Fibroblast of lung (primary cell): ENCODE data around the gene STK32B. TPM values are rescaled to one million over a fixed set of nuclear protein-coding genes. Genes with fewer than 3 reads are reported as not detected.

Source experiments
- DNase-seq, 2 donors: peaks; one replicate each; pipeline versions ENCODE4 v3.0.0 to v3.0.0-alpha.2; 2010; ENCODE audit warnings: low read depth in 2 of 2
- H2AFZ ChIP-seq: 2 replicates; pipeline ENCODE4 v1.5.1; 2012; ENCODE audit warnings: low read length, control low read depth, inconsistent platforms
- H3K27ac ChIP-seq: 2 replicates; pipeline ENCODE4 v1.5.1; 2011; ENCODE audit warnings: low read length, control low read depth; ENCODE audit not compliant: insufficient read depth
- H3K27me3 ChIP-seq: 2 replicates; pipeline ENCODE4 v1.5.1; 2011; ENCODE audit warnings: mild to moderate bottlenecking, low read length; ENCODE audit not compliant: control insufficient read depth, insufficient read depth
- H3K36me3 ChIP-seq: 2 replicates; pipeline ENCODE4 v1.5.1; 2011; ENCODE audit warnings: low read length; ENCODE audit not compliant: control insufficient read depth, insufficient read depth
- H3K4me1 ChIP-seq: 2 replicates; pipeline ENCODE4 v1.5.1; 2011; ENCODE audit warnings: low read length; ENCODE audit not compliant: control insufficient read depth, insufficient read depth; ENCODE audit errors: extremely low read depth
- H3K4me2 ChIP-seq: 2 replicates; pipeline ENCODE4 v1.5.1; 2011; ENCODE audit warnings: low read length, control low read depth; ENCODE audit not compliant: insufficient read depth; ENCODE audit errors: extremely low read depth
- H3K4me3 ChIP-seq, 4 experiments: fragments of 200-600 bp in 1 of 4; sonication (generic) in 1 of 4; replicated peaks in 1 of 4; 2 replicates each; pipeline ENCODE4 v1.5.1; 2011 to 2016; ENCODE audit warnings: low read length in 4 of 4, low read depth in 3 of 4, mild to moderate bottlenecking in 3 of 4, control low read depth in 2 of 4, inconsistent platforms in 1 of 4, mixed read lengths in 1 of 4; ENCODE audit not compliant: insufficient read depth in 1 of 4; ENCODE audit errors: control extremely low read depth in 1 of 4
- H3K79me2 ChIP-seq: 2 replicates; pipeline ENCODE4 v1.5.1; 2012; ENCODE audit warnings: mild to moderate bottlenecking, low read length, inconsistent platforms; ENCODE audit not compliant: control insufficient read depth, insufficient read depth
- H3K9ac ChIP-seq: 2 replicates; pipeline ENCODE4 v1.5.1; 2011; ENCODE audit warnings: mild to moderate bottlenecking, low read length, control low read depth; ENCODE audit not compliant: insufficient read depth
- H3K9me3 ChIP-seq: 2 replicates; pipeline ENCODE4 v1.5.1; 2012; ENCODE audit warnings: low read depth, low read length; ENCODE audit not compliant: control insufficient read depth, insufficient read depth
- H4K20me1 ChIP-seq: 2 replicates; pipeline ENCODE4 v1.5.1; 2011; ENCODE audit warnings: low read length; ENCODE audit not compliant: control insufficient read depth, insufficient read depth; ENCODE audit errors: extremely low read depth
- EZH2 ChIP-seq: IDR thresholded peaks from 2 replicates; pipeline ENCODE4 v1.5.1; 2012; ENCODE audit warnings: low read length, control low read depth, mild to moderate bottlenecking; ENCODE audit errors: missing control alignments
- polyA plus RNA-seq, 2 donors: library from polyadenylated mRNA; depleted of rRNA in 1 of 2; stranded (reverse) in 1 of 2; unstranded in 1 of 2; fragments of >200 nt; gene quantifications; 2 replicates each; pipeline ENCODE4 v1.2.1, GENCODE V29; 2011 to 2012; ENCODE audit warnings: missing spikeins in 1 of 2
- total RNA-seq: library from RNA; depleted of rRNA; stranded (reverse); fragments of >200 nt; gene quantifications from 2 replicates; pipeline ENCODE4 v1.2.1, GENCODE V29; 2014
- TF ChIP-seq, protein P1 (sequence below), 2 donors: IDR thresholded peaks in 1 of 2; conservative IDR thresholded peaks in 1 of 2; 1 replicate in 1 of 2; 2 replicates in 1 of 2; pipeline ENCODE4 v1.5.1; 2011 to 2012; ENCODE audit warnings: low read length in 2 of 2, control low read depth in 1 of 2, inconsistent platforms in 1 of 2, low read depth in 1 of 2, mild to moderate bottlenecking in 1 of 2

The STK32B gene
- total and polyA plus RNA-seq, 2 donors (not counting 1 experiment from before 2014, with no cell fraction given), result 0.50 to 1.4 TPM

DNA sequence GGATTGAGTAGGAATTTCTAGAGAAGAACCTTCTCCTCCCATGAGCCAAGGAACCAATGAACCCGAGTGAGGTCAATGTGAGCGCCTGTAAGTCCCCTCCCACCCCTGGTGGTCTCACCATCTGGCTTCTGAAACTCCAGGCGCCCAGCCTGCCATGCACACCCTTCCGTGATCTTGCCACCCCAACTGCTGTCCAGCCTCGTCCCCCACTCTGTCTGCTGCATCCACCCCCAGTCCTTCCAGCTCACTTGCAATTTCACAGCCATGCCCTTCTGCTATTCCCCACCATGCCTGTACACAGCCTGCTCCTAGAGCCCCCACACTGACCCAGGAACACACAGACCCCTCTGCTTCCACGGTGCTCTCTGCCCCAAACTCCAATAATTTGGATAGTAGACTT, 323.7 kb downstream of the STK32B start:
- H3K36me3 ChIP-seq, result no peaks in the 10 kb centered on the region
- no peak overlapping the region for H3K4me2 ChIP-seq
- H4K20me1 ChIP-seq, result no peaks in the 10 kb centered on the region
- no peaks in the 10 kb centered on the region for H3K27me3 ChIP-seq
- no peaks in the 10 kb centered on the region for H3K79me2 ChIP-seq
- no peak overlapping the region for H3K27ac ChIP-seq
- no peaks in the 10 kb centered on the region for H3K4me1 ChIP-seq
- DNase-seq, result no peak
- no peak overlapping the region for H3K4me3 ChIP-seq
- no peak overlapping the region for H2AFZ ChIP-seq
- no peak overlapping the region for H3K9ac ChIP-seq
- no peaks in the 10 kb centered on the region for H3K9me3 ChIP-seq
- TF ChIP-seq, protein P1, sequence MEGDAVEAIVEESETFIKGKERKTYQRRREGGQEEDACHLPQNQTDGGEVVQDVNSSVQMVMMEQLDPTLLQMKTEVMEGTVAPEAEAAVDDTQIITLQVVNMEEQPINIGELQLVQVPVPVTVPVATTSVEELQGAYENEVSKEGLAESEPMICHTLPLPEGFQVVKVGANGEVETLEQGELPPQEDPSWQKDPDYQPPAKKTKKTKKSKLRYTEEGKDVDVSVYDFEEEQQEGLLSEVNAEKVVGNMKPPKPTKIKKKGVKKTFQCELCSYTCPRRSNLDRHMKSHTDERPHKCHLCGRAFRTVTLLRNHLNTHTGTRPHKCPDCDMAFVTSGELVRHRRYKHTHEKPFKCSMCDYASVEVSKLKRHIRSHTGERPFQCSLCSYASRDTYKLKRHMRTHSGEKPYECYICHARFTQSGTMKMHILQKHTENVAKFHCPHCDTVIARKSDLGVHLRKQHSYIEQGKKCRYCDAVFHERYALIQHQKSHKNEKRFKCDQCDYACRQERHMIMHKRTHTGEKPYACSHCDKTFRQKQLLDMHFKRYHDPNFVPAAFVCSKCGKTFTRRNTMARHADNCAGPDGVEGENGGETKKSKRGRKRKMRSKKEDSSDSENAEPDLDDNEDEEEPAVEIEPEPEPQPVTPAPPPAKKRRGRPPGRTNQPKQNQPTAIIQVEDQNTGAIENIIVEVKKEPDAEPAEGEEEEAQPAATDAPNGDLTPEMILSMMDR (conservative IDR thresholded peaks at IDR 0.05 in 1 of 2, IDR thresholded peaks at IDR 0.05 in 1 of 2; ENCODE audit: low read depth in 1 of 2, low read length in 2 of 2), result no peak

DNA sequence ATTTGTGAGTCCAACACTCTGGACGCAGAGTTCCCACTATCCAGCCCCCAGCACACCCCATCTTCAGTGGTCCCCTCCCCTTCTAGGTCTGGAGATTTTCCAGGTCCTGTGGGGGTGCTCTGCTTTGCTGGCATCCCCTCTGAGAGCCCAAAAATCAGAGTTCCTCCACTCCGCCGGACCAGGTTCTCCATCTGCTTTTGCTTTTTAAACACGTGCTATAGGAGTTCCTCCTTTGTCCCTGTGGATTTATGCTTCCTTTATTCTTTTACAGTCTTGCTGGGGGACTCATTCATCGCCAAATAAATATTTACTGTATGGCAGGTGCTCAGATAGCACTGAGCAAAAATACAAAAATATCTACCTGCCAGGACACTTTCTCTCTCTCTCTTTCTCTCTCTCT, 324.7 kb downstream of the STK32B start:
- no peaks in the 10 kb centered on the region for H3K9me3 ChIP-seq
- DNase-seq, result no peak
- H3K27me3 ChIP-seq, result no peaks in the 10 kb centered on the region
- no peaks in the 10 kb centered on the region for H3K36me3 ChIP-seq
- no peak overlapping the region for H3K4me2 ChIP-seq
- no peak overlapping the region for H3K9ac ChIP-seq
- TF ChIP-seq EZH2, result no peak
- TF ChIP-seq, protein P1 (conservative IDR thresholded peaks at IDR 0.05 in 1 of 2, IDR thresholded peaks at IDR 0.05 in 1 of 2; ENCODE audit: low read depth in 1 of 2, low read length in 2 of 2), result no peak
- H4K20me1 ChIP-seq, result no peaks in the 10 kb centered on the region
- no peak overlapping the region for H3K4me3 ChIP-seq
- H2AFZ ChIP-seq, result no peak overlapping the region
- H3K27ac ChIP-seq, result no peak overlapping the region
- no peaks in the 10 kb centered on the region for H3K79me2 ChIP-seq
- no peaks in the 10 kb centered on the region for H3K4me1 ChIP-seq

DNA sequence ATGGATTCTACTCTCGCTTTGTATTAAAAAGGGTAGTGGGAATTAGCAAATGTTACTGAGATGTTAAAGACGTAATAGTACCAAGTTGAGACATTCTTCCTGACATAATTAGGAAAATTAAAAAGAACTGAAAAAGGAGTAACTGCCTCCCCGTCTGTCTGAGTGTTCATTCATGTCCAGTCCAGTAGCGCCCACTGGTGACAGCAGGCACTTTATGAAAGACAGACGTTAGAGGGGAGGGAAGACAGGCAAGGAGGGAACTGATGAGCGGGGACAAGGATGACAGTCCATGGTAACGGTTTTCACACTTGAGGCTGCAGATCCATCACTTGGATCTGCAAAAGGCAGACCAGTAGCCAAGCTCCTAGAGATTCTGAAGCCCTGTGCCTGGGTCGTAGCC, 326.7 kb downstream of the STK32B start:
- Histone ChIP-seq H3K27ac (no peak overlapping the region), H3K4me2 (no peak overlapping the region), H3K4me3 (no peak overlapping the region), H3K36me3 (no peaks in the 10 kb centered on the region), H2AFZ (no peak overlapping the region), H3K79me2 (no peaks in the 10 kb centered on the region), H3K9me3 (no peaks in the 10 kb centered on the region), H3K9ac (no peak overlapping the region), H3K4me1 (peaks cover 12% of the 10 kb centered on the region), H4K20me1 (no peaks in the 10 kb centered on the region), H3K27me3 (no peaks in the 10 kb centered on the region)
- no peak for TF ChIP-seq EZH2
- TF ChIP-seq, protein P1 (conservative IDR thresholded peaks at IDR 0.05 in 1 of 2, IDR thresholded peaks at IDR 0.05 in 1 of 2; ENCODE audit: low read depth in 1 of 2, low read length in 2 of 2), result no peak
- no peak for DNase-seq
